ENCODE results near the gene PTPRN2. TPM values are rescaled to one million over a fixed set of nuclear protein-coding genes. Genes with fewer than 3 reads are reported as not detected.

Gene PTPRN2
- polyA plus RNA-seq, 1 experiment: 0.31 TPM

DNA sequence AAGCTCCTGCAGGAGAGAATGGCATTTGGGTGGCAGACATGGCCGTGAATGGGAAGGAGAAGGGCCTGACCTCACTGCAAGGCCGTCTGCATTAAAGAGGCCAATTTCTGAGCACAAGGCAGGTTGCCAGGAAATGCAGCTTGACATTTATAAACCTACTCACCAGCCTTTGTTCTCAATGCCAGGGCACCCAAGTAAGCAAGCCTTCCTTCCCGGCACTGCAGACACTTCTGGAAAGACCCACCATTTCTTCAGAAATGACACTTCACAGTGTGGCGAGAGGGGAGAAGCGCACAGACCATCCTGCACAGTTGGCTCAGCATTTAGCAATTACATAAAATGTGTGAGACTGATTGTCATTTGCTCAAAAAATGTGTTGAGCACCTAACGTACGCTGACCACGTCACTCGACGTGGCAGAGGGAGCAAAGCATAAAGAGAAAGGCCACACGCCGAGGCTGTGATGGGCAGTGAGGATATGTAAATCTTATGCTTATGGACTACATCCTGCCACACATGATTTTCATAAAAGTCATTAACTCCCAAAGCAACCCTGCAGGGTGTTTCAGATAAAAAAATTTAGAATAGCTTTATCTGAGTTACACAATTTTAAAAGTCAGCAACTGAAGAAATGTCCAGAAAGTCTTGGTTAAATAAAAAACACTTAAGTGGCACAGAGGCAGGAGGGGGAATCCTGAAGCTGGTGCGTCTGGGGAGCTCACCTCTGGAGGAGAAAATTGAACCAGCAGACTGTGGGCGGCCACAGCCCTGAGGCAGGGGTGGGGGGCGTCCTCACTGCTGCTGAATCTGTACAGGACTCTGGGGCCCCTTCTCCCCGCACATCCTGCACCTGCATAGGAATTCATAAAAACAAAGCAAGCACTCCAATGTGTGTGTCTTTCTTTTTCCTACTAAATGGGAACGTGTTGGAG, 543.8 kb downstream of the PTPRN2 start:
- no peak overlapping the region for H3K4me3 ChIP-seq (ENCODE audit: low read depth, low read length)
- no peaks in the 10 kb centered on the region for H3K36me3 ChIP-seq (ENCODE audit: control insufficient read depth, insufficient read depth, low read length)
- ChIA-PET POLR2A (no interaction called here), CTCF (no interaction called here)
- DNase-seq (ENCODE audit: low read depth): no peak
- H3K27me3 ChIP-seq (ENCODE audit: control insufficient read depth, insufficient read depth, low read length): no peaks in the 10 kb centered on the region
- TF ChIP-seq CTCF (IDR thresholded peaks at IDR 0.05; ENCODE audit: insufficient read depth, low read depth, low read length): no peak

GRCh38 chr7:158042156-158042880, 545.3 kb downstream of the PTPRN2 start:
- H3K36me3 ChIP-seq (ENCODE audit: control insufficient read depth, insufficient read depth, low read length): no peaks in the 10 kb centered on the region
- no peak for DNase-seq (ENCODE audit: low read depth)
- H3K4me3 ChIP-seq (ENCODE audit: low read depth, low read length): no peak overlapping the region
- POLR2A ChIA-PET: no interaction called here
- CTCF ChIA-PET: no interaction called here
- TF ChIP-seq CTCF (IDR thresholded peaks at IDR 0.05; ENCODE audit: insufficient read depth, low read depth, low read length): no peak
- no peaks in the 10 kb centered on the region for H3K27me3 ChIP-seq (ENCODE audit: control insufficient read depth, insufficient read depth, low read length)

- no peak overlapping the region for H3K4me3 ChIP-seq (ENCODE audit: low read depth, low read length)
- no peak for DNase-seq (ENCODE audit: low read depth)
- H3K36me3 ChIP-seq (ENCODE audit: control insufficient read depth, insufficient read depth, low read length): no peaks in the 10 kb centered on the region
- no peaks in the 10 kb centered on the region for H3K27me3 ChIP-seq (ENCODE audit: control insufficient read depth, insufficient read depth, low read length)
- POLR2A ChIA-PET: no interaction called here
- CTCF ChIA-PET: no interaction called here
- TF ChIP-seq CTCF (IDR thresholded peaks at IDR 0.05; ENCODE audit: insufficient read depth, low read depth, low read length): no peak
Measured at GRCh38 chr7:158040199-158040598, 547.4 kb downstream of the PTPRN2 start.

- CTCF ChIA-PET: no interaction called here
Measured at GRCh38 chr7:158039270-158039669, 548.4 kb downstream of the PTPRN2 start.

More at GRCh38 chr7:158039270-158039669, 548.4 kb downstream of the PTPRN2 start:
- DNase-seq (ENCODE audit: low read depth): no peak
- H3K27me3 ChIP-seq (ENCODE audit: control insufficient read depth, insufficient read depth, low read length): no peaks in the 10 kb centered on the region
- H3K36me3 ChIP-seq (ENCODE audit: control insufficient read depth, insufficient read depth, low read length): no peaks in the 10 kb centered on the region
- TF ChIP-seq CTCF (IDR thresholded peaks at IDR 0.05; ENCODE audit: insufficient read depth, low read depth, low read length): no peak
- POLR2A ChIA-PET: no interaction called here
- no peak overlapping the region for H3K4me3 ChIP-seq (ENCODE audit: low read depth, low read length)

Data from BJ (cell line).